H1 (cell line): ENCODE data around the gene TKFC. TPM values are rescaled to one million over a fixed set of nuclear protein-coding genes. Genes with fewer than 3 reads are reported as not detected.

Experiments used
- CTCF ChIA-PET: fragments of 300-600 bp; sonication (Branson Sonifier 250); formaldehyde crosslinking; loops from one replicate; lab custom pipeline; 2021; ENCODE audit not compliant: partially characterized antibody; lab: Charles Lee
- POLR2A ChIA-PET: fragments of 300-600 bp; sonication (Branson Sonifier 250); formaldehyde crosslinking; loops from one replicate; lab custom pipeline; 2021; ENCODE audit warnings: inconsistent platforms; ENCODE audit not compliant: partially characterized antibody; lab: Charles Lee
- DNase-seq, 2 experiments: peaks; one replicate each; pipeline versions ENCODE4 v3.0.0 to v3.0.0-alpha.2; 2010 to 2022; ENCODE audit warnings: low spot score in 2 of 2, low read depth in 1 of 2, mixed read lengths in 1 of 2
- FAIRE-seq: peaks from 2 replicates; lab custom pipeline; 2011; peaks lifted over from hg19 to GRCh38; lab: Jason Lieb, UNC
- H2AFZ ChIP-seq: 2 replicates; pipeline ENCODE4 v1.8.1; 2012; ENCODE audit warnings: low read length, inconsistent platforms
- H2AK5ac ChIP-seq: 2 replicates; pipeline ENCODE4 v1.6.1; 2013; ENCODE audit warnings: low read depth, low read length
- H2BK120ac ChIP-seq: replicated peaks from 2 replicates; pipeline ENCODE3; 2013; ENCODE audit warnings: low read depth, low read length, inconsistent platforms
- H2BK12ac ChIP-seq: 2 replicates; pipeline ENCODE4 v1.6.1; 2013; ENCODE audit warnings: low read depth, low read length
- H2BK15ac ChIP-seq: 2 replicates; pipeline ENCODE4 v1.6.1; 2013; ENCODE audit warnings: low read length
- H2BK20ac ChIP-seq: 2 replicates; pipeline ENCODE4 v1.6.1; 2013; ENCODE audit warnings: low read length
- H2BK5ac ChIP-seq: 2 replicates; pipeline ENCODE4 v1.6.1; 2013; ENCODE audit warnings: low read depth, low read length
- H3K14ac ChIP-seq: 2 replicates; pipeline ENCODE4 v1.6.1; 2013; ENCODE audit warnings: inconsistent platforms; ENCODE audit not compliant: insufficient read length
- H3K18ac ChIP-seq: 2 replicates; pipeline ENCODE4 v1.6.1; 2013; ENCODE audit warnings: low read length; ENCODE audit errors: extremely low read depth
- H3K23ac ChIP-seq: 2 replicates; pipeline ENCODE4 v1.6.1; 2013; ENCODE audit warnings: inconsistent platforms; ENCODE audit not compliant: insufficient read length
- H3K23me2 ChIP-seq: 2 replicates; pipeline ENCODE4 v1.6.1; 2013; ENCODE audit warnings: low read depth, low read length
- H3K27ac ChIP-seq: 2 replicates; pipeline ENCODE4 v1.6.1; 2011; ENCODE audit warnings: low read depth, low read length, inconsistent platforms
- H3K27me3 ChIP-seq, 4 experiments: replicated peaks in 1 of 4; 1 replicate in 1 of 4; 2 replicates in 3 of 4; pipeline versions ENCODE4 v1.6.1 to v1.8.1; 2011 to 2013; ENCODE audit warnings: low read length in 3 of 4, mild to moderate bottlenecking in 3 of 4, inconsistent platforms in 2 of 4, mixed read lengths in 2 of 4, moderate library complexity in 1 of 4; ENCODE audit not compliant: control insufficient read depth in 3 of 4, insufficient read depth in 3 of 4; ENCODE audit errors: extremely low read depth in 1 of 4
- H3K36me3 ChIP-seq, 4 experiments: 2 replicates each; pipeline versions ENCODE4 v1.6.1 to v1.8.1; 2011 to 2013; ENCODE audit warnings: mild to moderate bottlenecking in 4 of 4, low read length in 3 of 4, moderate library complexity in 2 of 4, control low read depth in 1 of 4, inconsistent platforms in 1 of 4; ENCODE audit not compliant: insufficient read depth in 4 of 4, control insufficient read depth in 2 of 4
- H3K4ac ChIP-seq: replicated peaks from 2 replicates; pipeline ENCODE3; 2013; ENCODE audit warnings: low read length, low read depth, mixed read lengths, inconsistent platforms; ENCODE audit not compliant: insufficient read length
- H3K4me1 ChIP-seq, 4 experiments: replicated peaks in 1 of 4; 1 replicate in 1 of 4; 2 replicates in 3 of 4; pipeline versions ENCODE4 v1.6.1 to v1.8.1; 2011 to 2013; ENCODE audit warnings: low read length in 3 of 4, inconsistent platforms in 2 of 4, mixed read lengths in 1 of 4; ENCODE audit not compliant: insufficient read depth in 4 of 4, control insufficient read depth in 3 of 4
- H3K4me2 ChIP-seq, 2 experiments: 2 replicates each; pipeline versions ENCODE4 v1.6.1 to v1.8.1; 2011 to 2013; ENCODE audit warnings: low read depth in 2 of 2, low read length in 2 of 2, control low read depth in 1 of 2, inconsistent platforms in 1 of 2, mild to moderate bottlenecking in 1 of 2; ENCODE audit not compliant: insufficient read depth in 1 of 2
- H3K4me3 ChIP-seq, 4 experiments: fragments of 200-600, 300-600 bp in 1 of 4; sonication (generic), shearing (Covaris generic), sonication (Bioruptor Twin) in 1 of 4; 2 replicates each; pipeline versions ENCODE4 v1.5.1 to v1.8.1; 2011 to 2016; ENCODE audit warnings: low read length in 4 of 4, low read depth in 3 of 4, control low read depth in 2 of 4, inconsistent platforms in 2 of 4, mild to moderate bottlenecking in 2 of 4, mixed read lengths in 1 of 4, moderate library complexity in 1 of 4; ENCODE audit not compliant: insufficient read depth in 2 of 4; ENCODE audit errors: extremely low read depth in 1 of 4
- H3K56ac ChIP-seq: replicated peaks from 2 replicates; pipeline ENCODE3; 2013; ENCODE audit warnings: low read depth, mild to moderate bottlenecking, mixed read lengths, low read length, inconsistent platforms; ENCODE audit not compliant: insufficient read length
- H3K79me1 ChIP-seq: 2 replicates; pipeline ENCODE4 v1.6.1; 2013; ENCODE audit warnings: low read depth, low read length, control low read depth
- H3K79me2 ChIP-seq, 2 experiments: 2 replicates each; pipeline versions ENCODE4 v1.6.1 to v1.8.1; 2012 to 2013; ENCODE audit warnings: low read length in 2 of 2, mild to moderate bottlenecking in 2 of 2, inconsistent platforms in 1 of 2; ENCODE audit not compliant: insufficient read depth in 2 of 2, control insufficient read depth in 1 of 2
- H3K9ac ChIP-seq, 4 experiments: replicated peaks in 1 of 4; 1 replicate in 1 of 4; 2 replicates in 3 of 4; pipeline versions ENCODE4 v1.6.1 to v1.8.1; 2011 to 2013; ENCODE audit warnings: low read depth in 3 of 4, low read length in 3 of 4, control low read depth in 2 of 4, mild to moderate bottlenecking in 2 of 4, moderate library complexity in 2 of 4, inconsistent platforms in 1 of 4; ENCODE audit errors: extremely low read depth in 1 of 4
- H3K9me3 ChIP-seq, 2 experiments: 2 replicates each; pipeline versions ENCODE4 v1.6.1 to v1.8.1; 2012 to 2013; ENCODE audit warnings: mild to moderate bottlenecking in 2 of 2, moderate library complexity in 2 of 2, control low read depth in 1 of 2, inconsistent platforms in 1 of 2, low read depth in 1 of 2, low read length in 1 of 2, mixed read lengths in 1 of 2; ENCODE audit not compliant: insufficient read depth in 2 of 2
- H4K20me1 ChIP-seq, 2 experiments: replicated peaks in 1 of 2; 2 replicates each; pipeline versions ENCODE3 to v1.8.1; 2011 to 2013; ENCODE audit warnings: inconsistent platforms in 2 of 2, low read length in 2 of 2, mild to moderate bottlenecking in 1 of 2; ENCODE audit not compliant: insufficient read depth in 2 of 2, control insufficient read depth in 1 of 2
- H4K5ac ChIP-seq: 2 replicates; pipeline ENCODE4 v1.6.1; 2013; ENCODE audit warnings: low read length, low read depth, mixed read lengths, inconsistent platforms; ENCODE audit not compliant: insufficient read length
- H4K8ac ChIP-seq: 2 replicates; pipeline ENCODE4 v1.8.0; 2013; ENCODE audit warnings: mild to moderate bottlenecking, moderate library complexity, low read length, inconsistent platforms; ENCODE audit not compliant: insufficient read depth; ENCODE audit errors: extremely low read depth
- H4K91ac ChIP-seq: replicated peaks from 2 replicates; pipeline ENCODE3; 2013; ENCODE audit warnings: low read length, mixed read lengths, inconsistent platforms; ENCODE audit not compliant: insufficient read length
- BACH1 ChIP-seq: IDR thresholded peaks from 2 replicates; pipeline ENCODE4 v1.6.1; 2012; ENCODE audit warnings: low read length, improper control_type of control experiment
- CHD2 ChIP-seq: IDR thresholded peaks from 2 replicates; pipeline ENCODE4 v1.6.1; 2012; ENCODE audit warnings: low read length, improper control_type of control experiment
- GTF2F1 ChIP-seq: IDR thresholded peaks from 2 replicates; pipeline ENCODE4 v1.6.1; 2012; ENCODE audit warnings: low read depth, low read length, improper control_type of control experiment, borderline replicate concordance
- KDM4A ChIP-seq: IDR thresholded peaks from one replicate; pipeline ENCODE4 v1.7.1; 2012; ENCODE audit warnings: low read depth, mild to moderate bottlenecking, moderate library complexity, low read length, inconsistent platforms; ENCODE audit not compliant: severe bottlenecking
- RFX5 ChIP-seq: IDR thresholded peaks from 2 replicates; pipeline ENCODE4 v1.6.1; 2011; ENCODE audit warnings: low read depth, low read length, improper control_type of control experiment, borderline replicate concordance
- SIRT6 ChIP-seq: IDR thresholded peaks from one replicate; pipeline ENCODE4 v1.7.1; 2012; ENCODE audit warnings: low read length, inconsistent platforms
- SIX5 ChIP-seq: IDR thresholded peaks from 2 replicates; pipeline ENCODE4 v1.6.1; 2011; ENCODE audit warnings: mild to moderate bottlenecking, low read depth, low read length
- TAF1 ChIP-seq: IDR thresholded peaks from 2 replicates; pipeline ENCODE4 v1.6.1; 2011; ENCODE audit warnings: mild to moderate bottlenecking, low read depth, low read length
- YY1 ChIP-seq: IDR thresholded peaks from 2 replicates; pipeline ENCODE4 v1.6.1; 2011; ENCODE audit warnings: low read depth, mild to moderate bottlenecking, low read length
- WGBS, 2 experiments: shearing (Covaris generic) in 1 of 2; methylation state at CpG; one replicate each; pipeline versions ENCODE4 v1.1.6 to v1.1.7; 2013 to 2015; ENCODE audit warnings: low lambda C conversion rate in 2 of 2, mixed read lengths in 2 of 2, inconsistent platforms in 1 of 2, low coverage in 1 of 2, missing lambda C conversion rate in 1 of 2; ENCODE audit not compliant: insufficient replicate concordance in 2 of 2, insufficient coverage in 1 of 2, insufficient read length in 1 of 2; ENCODE audit errors: extremely low coverage in 1 of 2, missing lambda C conversion rate in 1 of 2; 5-methylcytosine and 5-hydroxymethylcytosine counted together
- polyA plus RNA-seq, 7 experiments: library from polyadenylated mRNA; depleted of rRNA in 3 of 7; stranded (reverse) in 5 of 7; unstranded in 2 of 7; fragments of >200 nt in 5 of 7; fragments of 200-250 nt in 2 of 7; gene quantifications; 1 replicate in 5 of 7; 2 replicates in 1 of 7; 4 replicates in 1 of 7; pipeline versions ENCODE4 v1.2.1 to v1.2.3, GENCODE V29; 2011 to 2013; ENCODE audit warnings: missing spikeins in 2 of 7, mixed read lengths in 2 of 7
- total RNA-seq: library from RNA; stranded (reverse); fragmentation: NEBNext Ultra II Directional; extraction: Animal tissue kit (Norgen Biotek cat#: 25700); gene quantifications from 2 replicates; pipeline ENCODE4 v1.2.1, GENCODE V29; 2021

TKFC gene
- total and polyA plus RNA-seq, 2 of the 8 experiments (the other 6 are each of a cell fraction or from before 2014, with no cell fraction given), result 53.5 to 55.0 TPM

DNA sequence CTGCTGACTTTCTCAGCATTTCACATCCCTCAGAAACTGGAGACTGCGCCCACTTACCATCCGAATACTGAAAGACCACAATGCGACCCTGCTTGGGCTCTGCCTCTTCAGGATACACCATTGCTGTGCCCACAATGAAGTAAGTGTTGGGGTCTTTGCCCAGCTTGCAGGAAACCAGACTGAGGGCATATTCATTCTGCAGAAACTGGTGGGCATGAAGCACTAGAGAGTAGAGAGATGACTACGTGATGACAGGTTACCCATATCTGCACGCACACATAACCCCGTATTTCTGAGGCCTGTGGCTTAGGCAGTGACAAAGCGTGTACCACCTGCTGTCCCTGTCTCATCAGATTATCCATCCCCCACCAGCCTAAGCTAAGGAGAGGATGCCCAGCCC, 23.3 kb upstream of the TKFC start:
- H3K4ac ChIP-seq, result no peak overlapping the region
- H3K9me3 ChIP-seq, result no peaks in the 10 kb centered on the region
- no peak overlapping the region for H2BK5ac ChIP-seq
- H3K9ac ChIP-seq, result no peak overlapping the region
- H2AFZ ChIP-seq, result no peak overlapping the region
- WGBS, 2 experiments, result 89% methylated on average over 7 of the region's 7 CpGs; no CpG with 5 or more reads in 1 of the 2 experiments
- no peak for DNase-seq
- no peak overlapping the region for H2BK12ac ChIP-seq
- H3K23ac ChIP-seq, result no peak overlapping the region
- peaks cover 2 to 4% of the 10 kb centered on the region in 2 experiments for H4K20me1 ChIP-seq
- no peak overlapping the region for H2AK5ac ChIP-seq
- no peak overlapping the region for H3K56ac ChIP-seq
- no peaks in the 10 kb centered on the region; the same call in 1 of the 2 replicates for H3K79me1 ChIP-seq
- H3K14ac ChIP-seq, result no peak overlapping the region
- H4K91ac ChIP-seq, result no peak overlapping the region
- no peaks in the 10 kb centered on the region; the same call in 1 of the 2 replicates for H3K23me2 ChIP-seq
- TF ChIP-seq GTF2F1, result no peak
- TF ChIP-seq RFX5, result no peak
- no peak for TF ChIP-seq SIX5
- TF ChIP-seq TAF1, result no peak
- no peak for TF ChIP-seq YY1
- no peak for TF ChIP-seq BACH1
- no peak for TF ChIP-seq KDM4A
- TF ChIP-seq SIRT6, result no peak
- TF ChIP-seq CHD2, result no peak
- TF ChIP-seq, all 59 proteins: peak for 0
- H3K4me2 ChIP-seq, result no peak overlapping the region
- no peak overlapping the region for H3K4me3 ChIP-seq
- H4K8ac ChIP-seq, result no peak overlapping the region
- no peak overlapping the region for H4K5ac ChIP-seq
- no peak overlapping the region for H2BK15ac ChIP-seq
- no peak for FAIRE-seq
- no peak overlapping the region for H3K18ac ChIP-seq
- POLR2A ChIA-PET, result interaction anchor here (1.0 to 2.4 kb wide), 5 partner anchors 8 to 24 kb away, joined by 3 to 6 read pairs (median 4); partner anchors contain the start of gene TKFC
- CTCF ChIA-PET, result interaction anchor here (1.2 to 3.0 kb wide), 4 partner anchors 17 to 83 kb away, joined by 3 to 7 read pairs (median 4); partner anchors contain the start of gene TMEM216
- H3K27me3 ChIP-seq, result no peaks in the 10 kb centered on the region
- no peak overlapping the region for H2BK120ac ChIP-seq
- no peaks in the 10 kb centered on the region for H3K79me2 ChIP-seq
- H2BK20ac ChIP-seq, result no peak overlapping the region
- H3K4me1 ChIP-seq, result no peaks in the 10 kb centered on the region
- peaks cover 63 to 90% (median 84%) of the 10 kb centered on the region in 4 experiments for H3K36me3 ChIP-seq
- H3K27ac ChIP-seq, result no peak overlapping the region
